HEK293T (cell line): ENCODE data around the gene NFXL1.

ENCODE experiments used
- ARNT ChIP-seq: fragments of 450-650 bp; IDR thresholded peaks from 2 replicates; pipeline ENCODE4 v1.6.1; 2017; ENCODE audit warnings: mild to moderate bottlenecking
- BHLHE40 ChIP-seq: fragments of 450-650 bp; IDR thresholded peaks from 2 replicates; pipeline ENCODE4 v1.6.1; 2016; ENCODE audit warnings: mild to moderate bottlenecking, moderate library complexity, borderline replicate concordance
- CTBP1 ChIP-seq: fragments of 450-650 bp; IDR thresholded peaks from 2 replicates; pipeline ENCODE4 v1.6.1; 2016; ENCODE audit warnings: borderline replicate concordance
- ELF4 ChIP-seq: fragments of 450-650 bp; IDR thresholded peaks from 2 replicates; pipeline ENCODE4 v1.6.1; 2017; ENCODE audit warnings: antibody characterized with exemption
- FOXK2 ChIP-seq: fragments of 450-650 bp; IDR thresholded peaks from 2 replicates; pipeline ENCODE4 v1.6.1; 2016; ENCODE audit warnings: mild to moderate bottlenecking
- HDGF ChIP-seq: fragments of 450-650 bp; IDR thresholded peaks from 2 replicates; pipeline ENCODE4 v1.6.1; 2017; ENCODE audit warnings: antibody characterized with exemption, borderline replicate concordance
- SP1 ChIP-seq: fragments of 450-650 bp; IDR thresholded peaks from 2 replicates; pipeline ENCODE4 v1.6.1; 2017
- SUZ12 ChIP-seq: fragments of 450-650 bp; IDR thresholded peaks from 2 replicates; pipeline ENCODE4 v1.6.1; 2016; ENCODE audit warnings: mild to moderate bottlenecking
- TARDBP ChIP-seq: fragments of 450-650 bp; IDR thresholded peaks from 2 replicates; pipeline ENCODE4 v1.6.1; 2016
- ZNF384 ChIP-seq: fragments of 450-650 bp; IDR thresholded peaks from 2 replicates; pipeline ENCODE4 v1.6.1; 2016

GRCh38 chr4:47930971-47931804 is 16.8 kb upstream of the NFXL1 start:
- TF ChIP-seq TARDBP = no peak
- no peak for TF ChIP-seq SUZ12
- TF ChIP-seq SP1 = no peak
- no peak for TF ChIP-seq ZNF384
- no peak for TF ChIP-seq BHLHE40
- TF ChIP-seq HDGF = no peak
- no peak for TF ChIP-seq CTBP1
- no peak for TF ChIP-seq ELF4
- no peak for TF ChIP-seq FOXK2
- TF ChIP-seq ARNT = no peak
